Liver (tissue), 3 donors: ENCODE results near the gene SH3RF3.

Experiments used
- ATF3 ChIP-seq: IDR thresholded peaks from 2 replicates; pipeline ENCODE4 v1.6.1; 2016; ENCODE audit warnings: antibody characterized with exemption
- CTCF ChIP-seq: fragments of 150-350 bp; IDR thresholded peaks from 2 replicates; pipeline ENCODE4 v1.5.1; 2017; ENCODE audit warnings: improper control_type of control experiment, low read depth, low read length; ENCODE audit not compliant: missing input control
- EGR1 ChIP-seq, 2 donors: IDR thresholded peaks; 2 replicates each; pipeline ENCODE4 v1.6.1; 2016 to 2018; ENCODE audit warnings: antibody characterized with exemption in 2 of 2, low read depth in 2 of 2
- GABPA ChIP-seq, 2 donors: IDR thresholded peaks in 1 of 2; conservative IDR thresholded peaks in 1 of 2; 2 replicates each; pipeline ENCODE4 v1.6.1; 2016; ENCODE audit warnings: antibody characterized with exemption in 2 of 2, mild to moderate bottlenecking in 1 of 2, moderate library complexity in 1 of 2
- HNF4G ChIP-seq: IDR thresholded peaks from 2 replicates; pipeline ENCODE4 v1.6.1; 2016; ENCODE audit warnings: antibody characterized with exemption
- JUND ChIP-seq, 2 donors: IDR thresholded peaks; 2 replicates each; pipeline ENCODE4 v1.6.1; 2016; ENCODE audit warnings: antibody characterized with exemption in 2 of 2
- MAX ChIP-seq: IDR thresholded peaks from 2 replicates; pipeline ENCODE4 v1.6.1; 2016; ENCODE audit warnings: antibody characterized with exemption
- NR2F2 ChIP-seq: IDR thresholded peaks from 2 replicates; pipeline ENCODE4 v1.6.1; 2016; ENCODE audit warnings: antibody characterized with exemption
- RAD21 ChIP-seq, 2 donors: IDR thresholded peaks; 2 replicates each; pipeline ENCODE4 v1.6.1; 2016; ENCODE audit warnings: antibody characterized with exemption in 2 of 2, mild to moderate bottlenecking in 2 of 2
- TAF1 ChIP-seq: conservative IDR thresholded peaks from 2 replicates; pipeline ENCODE4 v1.6.1; 2016; ENCODE audit warnings: antibody characterized with exemption, mild to moderate bottlenecking
- YY1 ChIP-seq: IDR thresholded peaks from 2 replicates; pipeline ENCODE4 v1.6.1; 2016; ENCODE audit warnings: antibody characterized with exemption, mild to moderate bottlenecking
- ZBTB33 ChIP-seq: IDR thresholded peaks from 2 replicates; pipeline ENCODE4 v1.6.1; 2016; ENCODE audit warnings: antibody characterized with exemption
- TF ChIP-seq, protein P1 (sequence below): IDR thresholded peaks from 2 replicates; pipeline ENCODE4 v1.6.1; 2016; ENCODE audit warnings: antibody characterized with exemption, mild to moderate bottlenecking
- donor health status: healthy.
- donor health status: healthy.

DNA sequence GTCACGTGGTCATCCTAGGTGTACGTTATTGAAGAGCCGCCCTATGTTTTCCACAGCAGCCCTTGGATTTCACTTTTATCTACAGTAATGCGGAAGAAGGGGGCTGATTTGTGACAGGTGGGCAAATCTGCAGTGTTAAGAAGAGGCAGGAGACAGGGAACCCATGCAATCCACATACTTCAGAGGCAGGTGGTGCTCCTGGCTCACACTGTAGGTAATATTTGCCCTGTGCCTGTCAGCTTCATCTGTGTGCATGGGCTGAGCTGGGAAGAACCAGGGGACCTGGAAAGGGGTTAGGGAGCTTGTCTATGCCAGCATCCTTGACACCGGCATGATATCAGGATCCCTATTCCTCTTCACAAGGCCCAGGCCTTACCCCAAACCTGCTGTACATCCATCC lies 183.9 kb downstream of the SH3RF3 start:
- TF ChIP-seq EGR1 (IDR thresholded peaks at IDR 0.05; ENCODE audit: low read depth in 2 of 2) (no peak), CTCF (no peak), ATF3 (no peak), NR2F2 (no peak), RAD21 (IDR thresholded peaks at IDR 0.05) (no peak), HNF4G (no peak), YY1 (no peak), TAF1 (no peak), JUND (IDR thresholded peaks at IDR 0.05) (no peak), GABPA (IDR thresholded peaks at IDR 0.05 in 1 of 2, conservative IDR thresholded peaks at IDR 0.05 in 1 of 2) (no peak), MAX (no peak), ZBTB33 (no peak)
- TF ChIP-seq, protein P1, sequence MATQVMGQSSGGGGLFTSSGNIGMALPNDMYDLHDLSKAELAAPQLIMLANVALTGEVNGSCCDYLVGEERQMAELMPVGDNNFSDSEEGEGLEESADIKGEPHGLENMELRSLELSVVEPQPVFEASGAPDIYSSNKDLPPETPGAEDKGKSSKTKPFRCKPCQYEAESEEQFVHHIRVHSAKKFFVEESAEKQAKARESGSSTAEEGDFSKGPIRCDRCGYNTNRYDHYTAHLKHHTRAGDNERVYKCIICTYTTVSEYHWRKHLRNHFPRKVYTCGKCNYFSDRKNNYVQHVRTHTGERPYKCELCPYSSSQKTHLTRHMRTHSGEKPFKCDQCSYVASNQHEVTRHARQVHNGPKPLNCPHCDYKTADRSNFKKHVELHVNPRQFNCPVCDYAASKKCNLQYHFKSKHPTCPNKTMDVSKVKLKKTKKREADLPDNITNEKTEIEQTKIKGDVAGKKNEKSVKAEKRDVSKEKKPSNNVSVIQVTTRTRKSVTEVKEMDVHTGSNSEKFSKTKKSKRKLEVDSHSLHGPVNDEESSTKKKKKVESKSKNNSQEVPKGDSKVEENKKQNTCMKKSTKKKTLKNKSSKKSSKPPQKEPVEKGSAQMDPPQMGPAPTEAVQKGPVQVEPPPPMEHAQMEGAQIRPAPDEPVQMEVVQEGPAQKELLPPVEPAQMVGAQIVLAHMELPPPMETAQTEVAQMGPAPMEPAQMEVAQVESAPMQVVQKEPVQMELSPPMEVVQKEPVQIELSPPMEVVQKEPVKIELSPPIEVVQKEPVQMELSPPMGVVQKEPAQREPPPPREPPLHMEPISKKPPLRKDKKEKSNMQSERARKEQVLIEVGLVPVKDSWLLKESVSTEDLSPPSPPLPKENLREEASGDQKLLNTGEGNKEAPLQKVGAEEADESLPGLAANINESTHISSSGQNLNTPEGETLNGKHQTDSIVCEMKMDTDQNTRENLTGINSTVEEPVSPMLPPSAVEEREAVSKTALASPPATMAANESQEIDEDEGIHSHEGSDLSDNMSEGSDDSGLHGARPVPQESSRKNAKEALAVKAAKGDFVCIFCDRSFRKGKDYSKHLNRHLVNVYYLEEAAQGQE = no peak
